Neural cell (in vitro differentiated cells): ENCODE data around the gene ATG2B.

Experiments used
- EP300 ChIP-seq: fragments of 450-650 bp; conservative IDR thresholded peaks from 2 replicates; pipeline ENCODE4 v1.6.1; 2014; ENCODE audit warnings: antibody characterized with exemption, mild to moderate bottlenecking, moderate library complexity; ENCODE audit not compliant: poor library complexity, severe bottlenecking
- EZH2 ChIP-seq: fragments of 200-600, 300-800 bp; shearing (Covaris generic), sonication (generic); IDR thresholded peaks from 2 replicates; pipeline ENCODE4 v1.6.1; 2014; ENCODE audit warnings: antibody characterized with exemption, low read length, borderline replicate concordance, mild to moderate bottlenecking; ENCODE audit not compliant: insufficient read depth, poor library complexity, severe bottlenecking
- POLR2AphosphoS5 ChIP-seq: IDR thresholded peaks from 2 replicates; pipeline ENCODE4 v1.6.1; 2012
- RAD21 ChIP-seq: fragments of 450-650 bp; conservative IDR thresholded peaks from 2 replicates; pipeline ENCODE4 v1.6.1; 2014; ENCODE audit warnings: antibody characterized with exemption, mild to moderate bottlenecking, moderate library complexity
- TF ChIP-seq, protein P1 (sequence below): fragments of 450-650 bp; IDR thresholded peaks from 2 replicates; pipeline ENCODE4 v1.5.1; 2014; ENCODE audit warnings: antibody characterized with exemption, mild to moderate bottlenecking, moderate library complexity; ENCODE audit not compliant: poor library complexity, severe bottlenecking
- TF ChIP-seq, protein P2 (sequence below): IDR thresholded peaks from 2 replicates; pipeline ENCODE4 v1.6.1; 2012; ENCODE audit warnings: borderline replicate concordance

DNA sequence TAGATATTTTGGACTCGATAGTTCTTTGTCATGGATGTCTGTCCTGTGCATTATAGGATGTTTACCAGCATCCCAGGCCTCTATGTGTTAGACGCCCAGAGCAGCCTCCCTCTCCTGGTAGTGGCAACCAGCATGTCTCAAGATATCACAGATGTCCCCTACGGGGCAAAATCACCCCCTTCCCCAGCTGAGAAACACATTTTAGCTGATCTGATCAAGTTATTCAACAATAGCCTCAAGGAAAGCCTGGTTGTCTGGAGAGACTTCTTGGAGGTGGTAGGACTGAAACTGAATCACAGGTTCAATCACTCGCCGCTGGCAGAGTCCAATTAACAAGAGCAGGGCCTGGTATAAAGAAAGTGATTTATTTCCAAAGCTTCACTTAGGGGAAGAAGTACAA lies 89.5 kb downstream of the ATG2B start:
- TF ChIP-seq, protein P1, sequence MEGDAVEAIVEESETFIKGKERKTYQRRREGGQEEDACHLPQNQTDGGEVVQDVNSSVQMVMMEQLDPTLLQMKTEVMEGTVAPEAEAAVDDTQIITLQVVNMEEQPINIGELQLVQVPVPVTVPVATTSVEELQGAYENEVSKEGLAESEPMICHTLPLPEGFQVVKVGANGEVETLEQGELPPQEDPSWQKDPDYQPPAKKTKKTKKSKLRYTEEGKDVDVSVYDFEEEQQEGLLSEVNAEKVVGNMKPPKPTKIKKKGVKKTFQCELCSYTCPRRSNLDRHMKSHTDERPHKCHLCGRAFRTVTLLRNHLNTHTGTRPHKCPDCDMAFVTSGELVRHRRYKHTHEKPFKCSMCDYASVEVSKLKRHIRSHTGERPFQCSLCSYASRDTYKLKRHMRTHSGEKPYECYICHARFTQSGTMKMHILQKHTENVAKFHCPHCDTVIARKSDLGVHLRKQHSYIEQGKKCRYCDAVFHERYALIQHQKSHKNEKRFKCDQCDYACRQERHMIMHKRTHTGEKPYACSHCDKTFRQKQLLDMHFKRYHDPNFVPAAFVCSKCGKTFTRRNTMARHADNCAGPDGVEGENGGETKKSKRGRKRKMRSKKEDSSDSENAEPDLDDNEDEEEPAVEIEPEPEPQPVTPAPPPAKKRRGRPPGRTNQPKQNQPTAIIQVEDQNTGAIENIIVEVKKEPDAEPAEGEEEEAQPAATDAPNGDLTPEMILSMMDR: no peak
- TF ChIP-seq EZH2: no peak
- TF ChIP-seq EP300: no peak
- TF ChIP-seq POLR2AphosphoS5: no peak
- TF ChIP-seq, protein P2, sequence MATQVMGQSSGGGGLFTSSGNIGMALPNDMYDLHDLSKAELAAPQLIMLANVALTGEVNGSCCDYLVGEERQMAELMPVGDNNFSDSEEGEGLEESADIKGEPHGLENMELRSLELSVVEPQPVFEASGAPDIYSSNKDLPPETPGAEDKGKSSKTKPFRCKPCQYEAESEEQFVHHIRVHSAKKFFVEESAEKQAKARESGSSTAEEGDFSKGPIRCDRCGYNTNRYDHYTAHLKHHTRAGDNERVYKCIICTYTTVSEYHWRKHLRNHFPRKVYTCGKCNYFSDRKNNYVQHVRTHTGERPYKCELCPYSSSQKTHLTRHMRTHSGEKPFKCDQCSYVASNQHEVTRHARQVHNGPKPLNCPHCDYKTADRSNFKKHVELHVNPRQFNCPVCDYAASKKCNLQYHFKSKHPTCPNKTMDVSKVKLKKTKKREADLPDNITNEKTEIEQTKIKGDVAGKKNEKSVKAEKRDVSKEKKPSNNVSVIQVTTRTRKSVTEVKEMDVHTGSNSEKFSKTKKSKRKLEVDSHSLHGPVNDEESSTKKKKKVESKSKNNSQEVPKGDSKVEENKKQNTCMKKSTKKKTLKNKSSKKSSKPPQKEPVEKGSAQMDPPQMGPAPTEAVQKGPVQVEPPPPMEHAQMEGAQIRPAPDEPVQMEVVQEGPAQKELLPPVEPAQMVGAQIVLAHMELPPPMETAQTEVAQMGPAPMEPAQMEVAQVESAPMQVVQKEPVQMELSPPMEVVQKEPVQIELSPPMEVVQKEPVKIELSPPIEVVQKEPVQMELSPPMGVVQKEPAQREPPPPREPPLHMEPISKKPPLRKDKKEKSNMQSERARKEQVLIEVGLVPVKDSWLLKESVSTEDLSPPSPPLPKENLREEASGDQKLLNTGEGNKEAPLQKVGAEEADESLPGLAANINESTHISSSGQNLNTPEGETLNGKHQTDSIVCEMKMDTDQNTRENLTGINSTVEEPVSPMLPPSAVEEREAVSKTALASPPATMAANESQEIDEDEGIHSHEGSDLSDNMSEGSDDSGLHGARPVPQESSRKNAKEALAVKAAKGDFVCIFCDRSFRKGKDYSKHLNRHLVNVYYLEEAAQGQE: no peak
- TF ChIP-seq RAD21: no peak
